GM12878 (cell line): ENCODE measurements around the gene CA9.

Experiments used
- BCL11A ChIP-seq: IDR thresholded peaks from 2 replicates; pipeline ENCODE4 v1.6.1; 2011; ENCODE audit warnings: low read depth, low read length
- EP300 ChIP-seq, 2 experiments: fragments of 150-350 bp in 1 of 2; IDR thresholded peaks; 2 replicates each; pipeline ENCODE4 v1.6.1; 2011 to 2012; ENCODE audit warnings: low read depth in 2 of 2, low read length in 2 of 2, borderline replicate concordance in 1 of 2, improper control_type of control experiment in 1 of 2, inconsistent platforms in 1 of 2; ENCODE audit not compliant: control insufficient read depth in 1 of 2
- HDAC6 ChIP-seq: fragments of 200-600 bp; sonication (generic); IDR thresholded peaks from one replicate; pipeline ENCODE4 v1.8.0; 2017; ENCODE audit warnings: antibody characterized with exemption; ENCODE audit not compliant: unreplicated experiment
- KDM1A ChIP-seq: fragments of 200-600 bp; sonication (generic); IDR thresholded peaks from 2 replicates; pipeline ENCODE4 v1.6.1; 2016; ENCODE audit warnings: borderline replicate concordance
- NR2C2 ChIP-seq: IDR thresholded peaks from 2 replicates; pipeline ENCODE4 v1.6.1; 2011; ENCODE audit warnings: borderline replicate concordance, low read depth; ENCODE audit not compliant: control insufficient read depth, insufficient read length
- POLR2A ChIP-seq: IDR thresholded peaks from 2 replicates; pipeline ENCODE4 v1.6.1; 2011; ENCODE audit warnings: low read depth, mild to moderate bottlenecking, low read length
- RAD21 ChIP-seq: IDR thresholded peaks from 2 replicates; pipeline ENCODE4 v1.6.1; 2011; ENCODE audit warnings: mild to moderate bottlenecking, low read depth, low read length, moderate library complexity; ENCODE audit not compliant: insufficient read depth
- RAD51 ChIP-seq: fragments of 450-650 bp; IDR thresholded peaks from 2 replicates; pipeline ENCODE4 v1.6.1; 2016; ENCODE audit warnings: moderate library complexity, mild to moderate bottlenecking, inconsistent platforms
- SMAD5 ChIP-seq: IDR thresholded peaks from 2 replicates; pipeline ENCODE4 v1.6.1; 2016; ENCODE audit warnings: antibody characterized with exemption, low read depth
- YY1 ChIP-seq: IDR thresholded peaks from 2 replicates; pipeline ENCODE4 v1.6.1; 2011; ENCODE audit warnings: low read depth, mild to moderate bottlenecking, low read length
- TF ChIP-seq, protein P1 (sequence below), 3 experiments: IDR thresholded peaks in 2 of 3; conservative IDR thresholded peaks in 1 of 3; 2 replicates each; pipeline ENCODE4 v1.5.1; 2011; ENCODE audit warnings: low read depth in 3 of 3, low read length in 3 of 3, mild to moderate bottlenecking in 3 of 3, control low read depth in 2 of 3, moderate library complexity in 2 of 3, inconsistent platforms in 1 of 3, mixed read lengths in 1 of 3; ENCODE audit not compliant: control insufficient read depth in 2 of 3, insufficient read depth in 1 of 3; ENCODE audit errors: extremely low read depth in 1 of 3
- TF ChIP-seq, protein P2 (sequence below): IDR thresholded peaks from 2 replicates; pipeline ENCODE4 v1.6.1; 2012; ENCODE audit warnings: low read depth, low read length, improper control_type of control experiment

DNA sequence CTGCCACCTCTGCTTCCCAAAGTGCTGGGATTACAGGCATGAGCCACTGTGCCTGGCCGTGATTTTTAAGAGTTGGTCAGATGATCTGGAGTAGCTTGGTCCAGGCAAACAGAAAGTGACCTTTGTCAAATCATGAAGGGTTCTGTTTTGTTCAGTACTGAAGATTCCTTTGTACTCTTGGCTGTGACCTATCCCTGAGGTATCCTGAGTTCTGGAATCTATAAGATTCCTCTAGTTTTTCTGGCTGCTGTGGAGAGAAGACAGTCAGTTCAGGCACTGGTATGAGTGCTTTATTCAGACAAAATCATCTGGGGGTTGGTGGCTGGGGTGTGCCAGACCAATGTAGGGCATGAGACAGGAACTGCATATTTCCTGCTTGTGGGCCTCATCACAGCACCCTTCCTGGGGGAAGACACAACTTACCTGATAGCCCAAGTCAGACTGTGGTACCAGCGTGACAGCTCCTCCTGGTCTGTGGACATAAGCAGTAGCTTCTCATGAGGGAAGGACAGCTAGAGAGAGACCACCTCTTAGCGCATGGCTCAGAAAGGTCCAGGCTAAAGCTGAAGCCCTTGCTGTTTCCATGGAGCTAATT, 11.9 kb upstream of the CA9 start:
- TF ChIP-seq RAD51: no peak
- TF ChIP-seq RAD21: no peak
- TF ChIP-seq NR2C2: no peak
- no peak for TF ChIP-seq HDAC6
- no peak for TF ChIP-seq EP300 (IDR thresholded peaks at IDR 0.05; ENCODE audit: borderline replicate concordance in 1 of 2, control insufficient read depth in 1 of 2, low read depth in 2 of 2, low read length in 2 of 2)
- TF ChIP-seq, protein P1, sequence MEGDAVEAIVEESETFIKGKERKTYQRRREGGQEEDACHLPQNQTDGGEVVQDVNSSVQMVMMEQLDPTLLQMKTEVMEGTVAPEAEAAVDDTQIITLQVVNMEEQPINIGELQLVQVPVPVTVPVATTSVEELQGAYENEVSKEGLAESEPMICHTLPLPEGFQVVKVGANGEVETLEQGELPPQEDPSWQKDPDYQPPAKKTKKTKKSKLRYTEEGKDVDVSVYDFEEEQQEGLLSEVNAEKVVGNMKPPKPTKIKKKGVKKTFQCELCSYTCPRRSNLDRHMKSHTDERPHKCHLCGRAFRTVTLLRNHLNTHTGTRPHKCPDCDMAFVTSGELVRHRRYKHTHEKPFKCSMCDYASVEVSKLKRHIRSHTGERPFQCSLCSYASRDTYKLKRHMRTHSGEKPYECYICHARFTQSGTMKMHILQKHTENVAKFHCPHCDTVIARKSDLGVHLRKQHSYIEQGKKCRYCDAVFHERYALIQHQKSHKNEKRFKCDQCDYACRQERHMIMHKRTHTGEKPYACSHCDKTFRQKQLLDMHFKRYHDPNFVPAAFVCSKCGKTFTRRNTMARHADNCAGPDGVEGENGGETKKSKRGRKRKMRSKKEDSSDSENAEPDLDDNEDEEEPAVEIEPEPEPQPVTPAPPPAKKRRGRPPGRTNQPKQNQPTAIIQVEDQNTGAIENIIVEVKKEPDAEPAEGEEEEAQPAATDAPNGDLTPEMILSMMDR (IDR thresholded peaks at IDR 0.05 in 2 of 3, conservative IDR thresholded peaks at IDR 0.05 in 1 of 3; ENCODE audit: control insufficient read depth in 2 of 3, extremely low read depth in 1 of 3, insufficient read depth in 1 of 3, low read depth in 3 of 3, low read length in 3 of 3): no peak
- no peak for TF ChIP-seq BCL11A
- peak; percentile 1; the same call in 1 of the 2 replicates for TF ChIP-seq POLR2A
- TF ChIP-seq SMAD5: no peak
- no peak for TF ChIP-seq KDM1A
- TF ChIP-seq YY1: no peak
- TF ChIP-seq, protein P2, sequence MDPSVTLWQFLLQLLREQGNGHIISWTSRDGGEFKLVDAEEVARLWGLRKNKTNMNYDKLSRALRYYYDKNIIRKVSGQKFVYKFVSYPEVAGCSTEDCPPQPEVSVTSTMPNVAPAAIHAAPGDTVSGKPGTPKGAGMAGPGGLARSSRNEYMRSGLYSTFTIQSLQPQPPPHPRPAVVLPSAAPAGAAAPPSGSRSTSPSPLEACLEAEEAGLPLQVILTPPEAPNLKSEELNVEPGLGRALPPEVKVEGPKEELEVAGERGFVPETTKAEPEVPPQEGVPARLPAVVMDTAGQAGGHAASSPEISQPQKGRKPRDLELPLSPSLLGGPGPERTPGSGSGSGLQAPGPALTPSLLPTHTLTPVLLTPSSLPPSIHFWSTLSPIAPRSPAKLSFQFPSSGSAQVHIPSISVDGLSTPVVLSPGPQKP: no peak
